ENCODE results near the gene LRRC36. TPM values are rescaled to one million over a fixed set of nuclear protein-coding genes. Genes with fewer than 3 reads are reported as not detected.

The LRRC36 gene, protein sequence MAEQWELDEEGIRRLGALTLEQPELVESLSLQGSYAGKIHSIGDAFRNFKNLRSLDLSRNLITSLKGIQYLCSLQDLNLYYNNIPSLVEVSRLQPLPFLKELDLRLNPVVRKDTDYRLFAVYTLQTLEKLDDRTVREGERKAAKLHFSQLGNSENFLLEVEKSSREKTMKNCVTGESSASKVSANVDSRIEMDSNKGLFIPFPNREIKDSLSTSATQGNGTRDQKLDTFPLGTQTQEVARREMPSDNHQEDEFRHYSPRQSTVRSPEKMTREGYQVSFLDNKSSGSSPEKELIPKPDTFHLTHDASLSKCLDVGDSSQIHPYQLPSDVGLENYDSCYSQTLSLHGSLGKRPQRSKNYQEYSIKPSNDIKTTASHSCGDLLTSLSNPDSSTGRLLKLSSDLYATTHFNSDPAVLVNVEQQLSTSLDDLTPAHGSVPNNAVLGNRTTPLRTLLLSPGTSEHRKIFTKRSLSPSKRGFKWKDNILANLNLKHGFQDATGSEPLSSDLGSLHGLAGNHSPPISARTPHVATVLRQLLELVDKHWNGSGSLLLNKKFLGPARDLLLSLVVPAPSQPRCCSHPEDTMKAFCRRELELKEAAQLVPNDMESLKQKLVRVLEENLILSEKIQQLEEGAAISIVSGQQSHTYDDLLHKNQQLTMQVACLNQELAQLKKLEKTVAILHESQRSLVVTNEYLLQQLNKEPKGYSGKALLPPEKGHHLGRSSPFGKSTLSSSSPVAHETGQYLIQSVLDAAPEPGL
- 9.5 TPM for total RNA-seq

GRCh38 chr16:67326472-67327309 is at the start of gene LRRC36, which contains the start of gene KCTD19:
TSS of gene LRRC36 (plus strand) at chr16:67326815. CDS start at chr16:67326863, 48 bp downstream.
TSS of gene KCTD19 (minus strand) at chr16:67326741. CDS start at chr16:67326707, 34 bp downstream.

DNA sequence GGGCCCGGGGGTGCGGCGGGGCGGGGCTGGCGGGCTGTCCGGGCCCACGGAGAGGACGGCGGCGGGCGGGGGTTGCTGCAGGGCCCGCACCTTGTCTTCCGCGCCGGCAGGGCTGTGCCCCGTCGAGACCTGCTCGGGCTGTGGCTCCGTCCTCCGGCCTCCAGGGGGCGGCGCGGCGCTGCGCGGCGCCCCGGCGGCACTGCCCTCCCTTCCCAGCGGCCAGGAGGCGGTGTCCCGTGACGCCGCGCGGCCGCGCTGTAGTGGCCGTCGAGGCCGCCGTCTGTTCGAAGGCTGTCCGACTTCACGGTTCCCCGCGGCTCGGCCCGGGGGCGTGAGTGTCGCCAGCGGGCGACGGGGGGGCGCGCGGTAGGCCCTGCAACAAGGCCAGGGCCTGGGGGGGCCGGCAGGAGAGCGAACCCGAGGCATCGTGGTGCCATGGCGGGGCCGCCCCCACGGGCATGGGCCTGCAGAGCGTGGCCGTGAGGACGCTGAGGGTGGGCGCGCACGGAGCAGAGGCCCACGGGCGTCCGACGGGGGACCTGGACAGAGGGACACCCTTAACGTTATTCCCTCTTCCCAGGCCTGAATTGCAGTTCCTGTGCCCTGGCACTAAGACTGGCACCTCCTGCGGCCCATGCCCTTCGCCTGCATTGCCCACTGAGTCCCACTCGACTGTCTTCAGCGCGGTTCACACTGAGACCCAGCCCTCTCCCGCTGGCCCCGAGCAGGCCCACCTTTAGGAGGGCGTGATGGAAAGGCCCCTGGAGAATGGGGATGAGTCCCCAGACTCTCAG is 47.1 kb upstream of the LRRC36 start, which contains the start of gene PLEKHG4:
PLEKHG4 (plus strand) TSS at position 237 of the 794 bp plus-strand sequence; CDS start at position 750, 513 bp downstream.

DNA sequence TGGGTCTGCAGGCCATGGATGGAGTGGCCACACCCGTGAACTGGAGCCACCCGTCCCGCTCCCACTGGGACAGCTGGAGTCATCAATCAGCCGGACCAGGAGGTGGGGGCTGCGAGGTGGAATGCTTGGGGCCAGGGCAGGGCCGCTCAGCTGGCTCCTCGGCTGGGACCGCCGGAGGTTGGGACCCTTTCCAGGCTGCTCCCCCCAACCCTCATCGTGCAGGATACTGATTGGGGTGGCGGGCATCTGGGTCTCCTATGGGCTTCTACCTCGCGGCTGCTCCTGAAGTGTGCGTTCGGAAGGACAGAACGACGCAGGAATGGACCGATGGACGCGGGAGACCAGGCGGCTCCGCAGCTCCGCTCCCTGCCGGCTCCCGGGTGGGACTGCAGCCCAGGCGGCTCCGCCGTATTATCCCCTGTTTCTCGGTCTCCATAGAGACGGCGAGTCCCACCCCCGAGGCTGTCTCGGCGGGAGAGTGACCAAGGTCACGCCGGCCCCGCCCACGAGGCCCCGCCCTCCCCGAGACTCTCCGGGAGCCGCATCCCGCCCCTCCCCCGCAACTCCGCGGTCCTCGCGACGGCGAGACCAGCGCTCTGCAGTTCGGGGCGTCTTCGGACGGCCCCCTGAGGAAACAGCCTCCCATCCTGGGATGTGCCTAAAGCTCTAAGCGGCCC is 66.6 kb downstream of the LRRC36 start, which contains the start of gene TPPP3:
TPPP3 (minus strand) TSS at position 388 of the 677 bp plus-strand sequence. CDS start 2,387 bp downstream, outside the sequence.

DNA sequence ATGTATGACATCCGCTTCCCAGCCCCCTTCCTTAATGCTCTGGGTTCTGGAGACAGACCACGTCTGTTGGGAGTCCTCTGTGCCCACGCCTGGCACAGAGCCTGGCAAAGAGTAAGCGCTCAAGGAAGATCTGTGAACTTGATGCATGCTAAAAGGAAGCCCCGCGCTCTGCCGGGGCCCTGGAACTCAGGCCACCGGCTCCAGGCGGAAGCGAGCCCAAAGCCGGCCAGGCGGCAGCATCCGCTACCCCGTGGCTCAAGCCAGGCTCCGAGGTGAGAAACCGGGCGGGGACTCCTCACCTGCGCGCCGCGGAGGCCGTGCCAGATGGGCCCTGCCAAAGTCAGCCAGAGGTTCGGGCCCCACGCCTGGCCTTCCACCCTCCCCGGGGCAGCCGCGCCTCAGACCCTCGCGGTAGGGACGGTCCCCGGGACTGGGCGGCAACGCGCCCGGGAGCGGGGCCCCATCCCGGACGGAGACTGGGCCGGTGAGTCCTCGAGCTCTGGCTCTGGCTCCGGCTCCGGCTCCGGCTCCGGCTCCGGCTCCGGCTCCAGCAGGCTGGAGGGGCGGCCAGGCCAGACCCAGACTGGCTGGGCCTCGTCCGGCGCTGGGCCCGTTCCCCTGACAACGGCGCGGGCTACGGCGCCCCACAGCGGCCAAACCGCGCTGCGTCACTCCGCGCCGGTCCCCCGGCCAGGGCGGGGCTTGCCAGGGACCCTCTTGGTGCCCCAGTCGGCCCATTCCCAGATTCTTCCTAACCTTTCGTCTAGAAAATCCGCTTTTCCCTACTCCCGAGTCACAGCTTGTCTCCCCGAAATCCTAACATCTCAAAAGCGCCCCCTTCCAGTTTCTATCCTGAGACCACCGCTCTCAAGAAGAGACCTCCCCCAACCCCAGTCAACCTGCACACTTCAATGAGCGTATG is 89.5 kb downstream of the LRRC36 start, which contains the start of gene ZDHHC1:
ZDHHC1 (minus strand) TSS at position 606 of the 922 bp plus-strand sequence. CDS start 8,702 bp downstream, outside the sequence.

GRCh38 chr16:67430977-67431774 is 104.6 kb downstream of the LRRC36 start, which contains the start of gene HSD11B2:
TSS of gene HSD11B2 (plus strand) at chr16:67431121. CDS start at chr16:67431249, 128 bp downstream.

Small RNAs within 50 kb of the gene (small RNA-seq; reads per million reads assigned to genes)
- not detected for gene RNU1-123P

Other genes starting within 250 kb of the LRRC36 start
- 21.7 TPM for gene PHAF1, start 216.9 kb upstream of the LRRC36 start, total RNA-seq
- gene B3GNT9, start 175.8 kb upstream of the LRRC36 start, total RNA-seq, result 1.8 TPM
- 1.6 TPM for gene TRADD, start 166.9 kb upstream of the LRRC36 start, total RNA-seq
- 1.4 TPM for gene FBXL8, start 166.9 kb upstream of the LRRC36 start, total RNA-seq
- 14.3 TPM for gene HSF4, start 162.1 kb upstream of the LRRC36 start, total RNA-seq
- 9.2 TPM for gene NOL3, start 156.3 kb upstream of the LRRC36 start, total RNA-seq
- 58.8 TPM for gene MATCAP1, start 142.9 kb upstream of the LRRC36 start, total RNA-seq
- 1.2 TPM for gene EXOC3L1, start 136.7 kb upstream of the LRRC36 start, total RNA-seq
- gene E2F4, start 134.7 kb upstream of the LRRC36 start, total RNA-seq, result 20.1 TPM
- gene ELMO3, start 127.7 kb upstream of the LRRC36 start, total RNA-seq, result 0.69 TPM
- 23.1 TPM for gene TMEM208, start 99.7 kb upstream of the LRRC36 start, total RNA-seq
- gene FHOD1, start 79.3 kb upstream of the LRRC36 start, total RNA-seq, result 4.8 TPM
- 2.8 TPM for gene SLC9A5, start 77.8 kb upstream of the LRRC36 start, total RNA-seq
- 3.7 TPM for gene PLEKHG4, start 47.3 kb upstream of the LRRC36 start, total RNA-seq
- gene KCTD19, start 74 bp upstream of the LRRC36 start, total RNA-seq, result 2.1 TPM
- 36.2 TPM for gene TPPP3, start 66.7 kb downstream of the LRRC36 start, total RNA-seq
- 4.6 TPM for gene ZDHHC1, start 89.7 kb downstream of the LRRC36 start, total RNA-seq
- gene HSD11B2, start 104.3 kb downstream of the LRRC36 start, total RNA-seq, result 6.5 TPM
- gene ATP6V0D1, start 154.3 kb downstream of the LRRC36 start, total RNA-seq, result 130 TPM
- gene AGRP, start 156.7 kb downstream of the LRRC36 start, total RNA-seq, result not detected
- 30.7 TPM for gene RIPOR1, start 202.0 kb downstream of the LRRC36 start, total RNA-seq
- 53.7 TPM for gene CTCF, start 235.7 kb downstream of the LRRC36 start, total RNA-seq